Left lung (tissue), 10 donors: ENCODE results near the gene UST. TPM values are rescaled to one million over a fixed set of nuclear protein-coding genes. Genes with fewer than 3 reads are reported as not detected.

Source experiments
- ATAC-seq: fragments of 200-7000 bp; cut with Tn5 transposase; one replicate; pipeline ENCODE4 v1.9.1; 2020; ENCODE audit warnings: moderate library complexity
- DNase-seq, 4 donors: peaks; one replicate each; pipeline ENCODE4 v3.0.0-alpha.2; 2013 to 2020
- H3K27ac ChIP-seq, 2 donors: fragments of 200-600 bp; sonication (generic) in 1 of 2; one replicate each; pipeline versions ENCODE4 v1.5.0 to v1.8.0; 2020 to 2021
- H3K27me3 ChIP-seq, 2 donors: fragments of 200-600 bp; sonication (generic) in 1 of 2; one replicate each; pipeline versions ENCODE4 v1.5.0 to v1.8.0; 2020 to 2021
- H3K36me3 ChIP-seq, 2 donors: fragments of 200-600 bp; sonication (generic) in 1 of 2; one replicate each; pipeline versions ENCODE4 v1.5.0 to v1.8.0; 2020 to 2021
- H3K4me1 ChIP-seq, 2 donors: fragments of 200-600 bp; one replicate each; pipeline ENCODE4 v1.8.0; 2021
- H3K4me3 ChIP-seq, 2 donors: fragments of 200-600 bp; sonication (generic) in 1 of 2; one replicate each; pipeline versions ENCODE4 v1.5.0 to v1.8.0; 2020 to 2021; ENCODE audit warnings: mild to moderate bottlenecking in 1 of 2
- H3K9me3 ChIP-seq, 2 donors: fragments of 200-600 bp; sonication (generic) in 1 of 2; one replicate each; pipeline versions ENCODE4 v1.5.0 to v1.8.0; 2020 to 2021
- intact Hi-C, 2 donors: fragments of 100-400 bp; cut with DNase I; formaldehyde crosslinking; loops; one replicate each; pipeline versions ENCODE4 v1.11.2 to v1.14.2; 2022
- polyA plus RNA-seq, 6 donors: library from polyadenylated mRNA; unstranded; fragments of 120-200 nt; gene quantifications; one replicate each; pipeline ENCODE4 v1.2.1, GENCODE V29; 2013; ENCODE audit not compliant: insufficient read length in 6 of 6
- total RNA-seq, 2 donors: library from RNA; stranded (reverse); fragmentation: NEBNext Ultra II Directional; extraction: Animal tissue kit (Norgen Biotek cat#: 25700); gene quantifications; one replicate each; pipeline ENCODE4 v1.2.1, GENCODE V29; 2021
- TF ChIP-seq, protein P1 (sequence below), 2 donors: fragments of 200-600 bp; sonication (generic) in 1 of 2; IDR thresholded peaks; one replicate each; pipeline versions ENCODE4 v1.5.0 to v1.8.0; 2021; ENCODE audit warnings: antibody characterized with exemption in 2 of 2
- donor health status: DM: no; HTN: yes; CAD: no.
- donor health status: DM: no; HTN: no; CAD: no.

Gene UST
- total and polyA plus RNA-seq, 8 donors = 7.4 to 17.0 (median 9.5) TPM

DNA sequence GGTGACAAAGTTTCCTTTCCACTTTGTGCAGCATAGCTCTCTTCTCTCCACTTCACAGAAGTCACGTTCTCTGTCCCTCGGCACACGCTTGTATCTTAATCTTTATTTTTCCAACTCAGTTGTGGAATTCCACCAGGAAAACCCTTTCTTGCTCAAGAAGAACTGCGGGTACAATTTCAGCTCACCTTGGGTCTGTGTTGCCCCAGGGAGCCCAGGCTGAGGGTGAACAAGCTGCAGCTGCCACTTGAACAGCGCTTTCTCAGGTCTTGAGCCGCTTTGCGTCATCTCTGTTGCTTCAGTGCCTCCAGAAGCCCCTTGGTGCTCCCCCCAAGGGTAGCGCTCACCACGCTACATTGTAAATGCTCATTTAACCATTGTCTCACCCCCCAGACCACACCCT lies 341.5 kb downstream of the UST start:
- Histone ChIP-seq H3K4me3 (no peak overlapping the region), H3K27ac (no peak overlapping the region), H3K9me3 (no peaks in the 10 kb centered on the region), H3K27me3 (no peaks in the 10 kb centered on the region), H3K4me1 (no peaks in the 10 kb centered on the region), H3K36me3 (no peaks in the 10 kb centered on the region)
- peak; percentile 53 for ATAC-seq
- DNase-seq = no peak
- intact Hi-C loops = no loop called here
- TF ChIP-seq, protein P1, sequence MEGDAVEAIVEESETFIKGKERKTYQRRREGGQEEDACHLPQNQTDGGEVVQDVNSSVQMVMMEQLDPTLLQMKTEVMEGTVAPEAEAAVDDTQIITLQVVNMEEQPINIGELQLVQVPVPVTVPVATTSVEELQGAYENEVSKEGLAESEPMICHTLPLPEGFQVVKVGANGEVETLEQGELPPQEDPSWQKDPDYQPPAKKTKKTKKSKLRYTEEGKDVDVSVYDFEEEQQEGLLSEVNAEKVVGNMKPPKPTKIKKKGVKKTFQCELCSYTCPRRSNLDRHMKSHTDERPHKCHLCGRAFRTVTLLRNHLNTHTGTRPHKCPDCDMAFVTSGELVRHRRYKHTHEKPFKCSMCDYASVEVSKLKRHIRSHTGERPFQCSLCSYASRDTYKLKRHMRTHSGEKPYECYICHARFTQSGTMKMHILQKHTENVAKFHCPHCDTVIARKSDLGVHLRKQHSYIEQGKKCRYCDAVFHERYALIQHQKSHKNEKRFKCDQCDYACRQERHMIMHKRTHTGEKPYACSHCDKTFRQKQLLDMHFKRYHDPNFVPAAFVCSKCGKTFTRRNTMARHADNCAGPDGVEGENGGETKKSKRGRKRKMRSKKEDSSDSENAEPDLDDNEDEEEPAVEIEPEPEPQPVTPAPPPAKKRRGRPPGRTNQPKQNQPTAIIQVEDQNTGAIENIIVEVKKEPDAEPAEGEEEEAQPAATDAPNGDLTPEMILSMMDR (IDR thresholded peaks at IDR 0.05) = no peak

DNA sequence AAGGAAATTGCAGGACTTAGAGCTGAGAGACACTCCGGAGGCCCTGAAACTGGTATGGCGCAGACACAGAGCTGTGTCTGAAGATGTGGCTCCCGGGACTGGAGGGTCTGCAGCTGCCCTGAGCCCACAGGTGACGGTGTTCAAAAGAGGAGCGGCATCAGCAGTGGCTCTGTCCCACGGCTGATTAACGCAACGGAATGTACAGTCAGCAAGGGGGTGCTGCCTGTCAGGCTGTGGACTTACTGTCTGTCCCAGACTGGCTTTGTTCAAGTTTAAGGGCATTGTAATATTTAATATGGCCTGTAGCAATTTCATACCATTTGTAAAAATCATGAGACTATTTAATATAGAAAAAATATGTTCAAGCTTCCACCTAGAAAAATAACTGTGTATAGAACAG lies 342.7 kb downstream of the UST start:
- TF ChIP-seq, protein P1 (IDR thresholded peaks at IDR 0.05) = no peak
- DNase-seq (no peak), ATAC-seq (no peak)
- Histone ChIP-seq H3K9me3 (no peaks in the 10 kb centered on the region), H3K36me3 (no peaks in the 10 kb centered on the region), H3K27me3 (no peaks in the 10 kb centered on the region), H3K4me1 (peaks cover 0 to 3% of the 10 kb centered on the region in 2 donors), H3K27ac (no peak overlapping the region), H3K4me3 (no peak overlapping the region)
- intact Hi-C loops = no loop called here

DNA sequence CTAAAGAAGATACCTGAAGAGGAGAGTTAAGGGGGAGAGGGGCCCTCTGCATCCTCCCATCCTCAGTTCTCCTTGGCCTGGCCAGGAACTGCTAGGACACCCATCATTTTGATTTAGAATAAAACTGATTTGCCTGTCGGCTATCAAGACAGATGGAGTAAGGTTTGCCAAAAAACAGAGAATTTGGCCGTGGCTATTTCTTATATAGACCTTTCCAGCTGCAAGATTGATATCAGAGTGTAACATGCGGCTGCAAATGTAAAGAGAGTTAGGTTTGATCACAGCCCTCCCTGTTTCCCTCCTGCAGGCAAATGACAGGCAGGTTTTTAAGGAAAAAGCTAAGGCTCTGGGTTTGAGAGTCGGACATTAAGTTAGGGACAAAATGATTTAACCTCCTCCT lies 344.1 kb downstream of the UST start:
- no peak overlapping the region for H3K27ac ChIP-seq
- H3K4me3 ChIP-seq = no peak overlapping the region
- H3K36me3 ChIP-seq = no peaks in the 10 kb centered on the region
- no peaks in the 10 kb centered on the region for H3K27me3 ChIP-seq
- intact Hi-C loops = no loop called here
- TF ChIP-seq, protein P1 (IDR thresholded peaks at IDR 0.05) = no peak
- H3K4me1 ChIP-seq = peaks cover 0 to 9% of the 10 kb centered on the region in 2 donors
- ATAC-seq (no peak), DNase-seq (no peak)
- H3K9me3 ChIP-seq = no peaks in the 10 kb centered on the region

DNA sequence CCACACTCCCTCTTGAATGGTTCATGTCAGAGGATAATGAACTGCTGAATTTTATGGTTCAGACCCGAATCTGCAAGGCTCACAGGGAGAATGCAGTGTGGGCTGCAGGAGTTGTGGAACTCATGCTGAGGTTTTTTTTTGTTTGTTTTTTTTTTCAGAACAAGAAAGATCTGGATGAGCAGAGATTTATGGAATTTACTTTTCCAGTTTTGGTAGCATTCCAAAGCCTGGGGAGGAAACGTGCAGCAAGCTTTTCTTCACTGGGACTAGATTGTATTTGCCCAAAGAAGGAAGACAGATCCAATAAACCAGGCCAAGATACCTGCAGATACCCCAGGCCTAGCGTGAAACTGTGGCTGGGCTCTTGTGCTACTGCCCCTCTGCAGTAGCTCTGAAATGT lies 346.8 kb downstream of the UST start:
- DNase-seq = no peak

DNA sequence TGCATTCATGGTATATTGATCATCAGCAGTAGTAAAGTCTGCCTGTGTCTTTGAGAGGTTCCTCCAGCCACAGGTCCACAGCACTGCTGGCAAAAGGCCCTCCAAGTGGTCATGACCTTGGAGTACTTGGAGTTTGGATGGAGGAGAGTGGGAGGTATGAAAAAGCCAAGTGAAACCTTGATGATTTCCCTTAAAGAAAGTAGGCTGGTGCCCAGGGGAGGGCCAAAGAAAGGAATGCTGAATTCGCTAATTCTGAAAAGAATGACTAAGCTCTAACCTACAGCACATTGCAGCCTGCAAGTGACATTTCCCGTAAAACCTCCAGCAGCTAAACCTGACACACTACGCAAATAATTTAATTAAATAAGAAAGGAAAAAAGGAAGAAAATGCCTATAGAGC lies 347.3 kb downstream of the UST start:
- intact Hi-C loops = no loop called here
- H3K36me3 ChIP-seq = no peaks in the 10 kb centered on the region
- DNase-seq (no peak), ATAC-seq (peak; percentile 60)
- H3K27me3 ChIP-seq = no peaks in the 10 kb centered on the region
- TF ChIP-seq, protein P1 (IDR thresholded peaks at IDR 0.05) = no peak
- H3K27ac ChIP-seq = no peak overlapping the region
- no peak overlapping the region for H3K4me3 ChIP-seq
- peaks cover 0 to 14% of the 10 kb centered on the region in 2 donors for H3K9me3 ChIP-seq
- H3K4me1 ChIP-seq = peaks cover 0 to 9% of the 10 kb centered on the region in 2 donors

More for the DNA sequence above, 346.8 kb downstream of the UST start:
- H3K27ac ChIP-seq = no peak overlapping the region
- TF ChIP-seq, protein P1 (IDR thresholded peaks at IDR 0.05) = no peak
- peaks cover 0 to 9% of the 10 kb centered on the region in 2 donors for H3K4me1 ChIP-seq
- H3K4me3 ChIP-seq = no peak overlapping the region
- intact Hi-C loops = no loop called here
- peaks cover 0 to 9% of the 10 kb centered on the region in 2 donors for H3K9me3 ChIP-seq
- H3K36me3 ChIP-seq = no peaks in the 10 kb centered on the region
- H3K27me3 ChIP-seq = no peaks in the 10 kb centered on the region
- no peak for ATAC-seq
